Measurements from ENCODE around the gene SEC24D. TPM values are rescaled to one million over a fixed set of nuclear protein-coding genes. Genes with fewer than 3 reads are reported as not detected.

SEC24D gene
- total RNA-seq, 1 experiment from 2014 or later: 63.1 TPM

GRCh38 chr4:118826723-118827444 is 9.0 kb downstream of the SEC24D start (continued):
- no peak for TF ChIP-seq ATF2 (CRISPR knock-in tag; IDR thresholded peaks at IDR 0.05; ENCODE audit: borderline replicate concordance, low read depth)
- no peak for TF ChIP-seq ETV6 (CRISPR knock-in tag; IDR thresholded peaks at IDR 0.05)
- TF ChIP-seq MAX (CRISPR knock-in tag; IDR thresholded peaks at IDR 0.05): no peak
- TF ChIP-seq AFF4 (CRISPR knock-in tag; IDR thresholded peaks at IDR 0.05; ENCODE audit: borderline replicate concordance): no peak
- TF ChIP-seq ZNF138 (CRISPR knock-in tag; conservative IDR thresholded peaks at IDR 0.05): no peak
- no peak for TF ChIP-seq ZNF671 (CRISPR knock-in tag; IDR thresholded peaks at IDR 0.05)
- TF ChIP-seq TEAD1 (CRISPR knock-in tag; IDR thresholded peaks at IDR 0.05): no peak
- no peak for TF ChIP-seq ATF1 (CRISPR knock-in tag; IDR thresholded peaks at IDR 0.05)
- TF ChIP-seq E2F4 (CRISPR knock-in tag; IDR thresholded peaks at IDR 0.05; ENCODE audit: borderline replicate concordance, low read depth): no peak
- TF ChIP-seq NFE2L1 (CRISPR knock-in tag; IDR thresholded peaks at IDR 0.05): no peak
- no peak for TF ChIP-seq ZNF512 (CRISPR knock-in tag; IDR thresholded peaks at IDR 0.05; ENCODE audit: borderline replicate concordance)

- no peak for ATAC-seq
- Mint-ChIP-seq H3K27me3 (ENCODE audit: low read depth) (no peaks in the 10 kb centered on the region), H3K4me3 (no peak overlapping the region), H3K9me3 (no peaks in the 10 kb centered on the region), H3K27ac (peak overlapping the region; percentile 53), H3K36me3 (peaks cover 43% of the 10 kb centered on the region), H3K4me1 (peaks cover 31% of the 10 kb centered on the region)
- ChIA-PET CTCF (interaction anchor here (1.3 to 3.1 kb wide), 2 partner anchors 21 to 39 kb away, joined by 3 to 16 read pairs; no protein-coding TSS in a partner anchor), POLR2A (no interaction called here)
- no peak for DNase-seq (ENCODE audit: low spot score)
- TF ChIP-seq ESRRA (CRISPR knock-in tag; IDR thresholded peaks at IDR 0.05; ENCODE audit: borderline replicate concordance): no peak
- TF ChIP-seq SMAD3 (CRISPR knock-in tag; IDR thresholded peaks at IDR 0.05; ENCODE audit: borderline replicate concordance): no peak
- TF ChIP-seq FOXK1 (CRISPR knock-in tag; IDR thresholded peaks at IDR 0.05): no peak
- no peak for TF ChIP-seq EMX1 (CRISPR knock-in tag; IDR thresholded peaks at IDR 0.05)
- no peak for TF ChIP-seq ZNF263 (CRISPR knock-in tag; IDR thresholded peaks at IDR 0.05; ENCODE audit: low read depth)
- no peak for TF ChIP-seq CTCF (IDR thresholded peaks at IDR 0.05)
Measured at GRCh38 chr4:118825799-118826198, 10.1 kb downstream of the SEC24D start.
